ENCODE measurements around the gene DOCK10. TPM values are rescaled to one million over a fixed set of nuclear protein-coding genes. Genes with fewer than 3 reads are reported as not detected.

DOCK10 gene
- total and polyA plus RNA-seq, 10 of the 15 experiments (the other 5 are each of a cell fraction or from before 2014, with no cell fraction given), result 16.9 to 120 (median 85.5) TPM

- Histone ChIP-seq H3K36me3 (ENCODE audit: control insufficient read depth in 2 of 2, insufficient read depth in 2 of 2, low read length in 1 of 2) (no peaks in the 10 kb centered on the region; a peak in 1 of 4 replicates), H3K27me3 (replicated peaks in 1 of 2; ENCODE audit: control insufficient read depth in 2 of 2, insufficient read depth in 2 of 2, low read length in 1 of 2) (no peaks in the 10 kb centered on the region), H4K20me1 (ENCODE audit: control insufficient read depth, insufficient read depth) (no peaks in the 10 kb centered on the region), H3K9ac (ENCODE audit: control insufficient read depth, insufficient read depth, low read length) (peak overlapping the region; percentile 94), H3K27ac (ENCODE audit: control insufficient read depth, insufficient read depth) (peak overlapping the region; percentile 98), H3K4me1 (ENCODE audit: control insufficient read depth, insufficient read depth, low read length) (peaks cover 15% of the 10 kb centered on the region), H3K79me2 (ENCODE audit: control insufficient read depth, insufficient read depth, low read length) (peaks cover 65% of the 10 kb centered on the region), H3K9me3 (replicated peaks; ENCODE audit: control insufficient read depth, insufficient read depth, low read length) (no peaks in the 10 kb centered on the region), H3K4me3 (peak overlapping the region; percentile 92), H3K4me2 (ENCODE audit: control insufficient read depth, insufficient read depth) (peak overlapping the region; percentile 99), H2AFZ (ENCODE audit: control insufficient read depth, low read depth, low read length) (no peak overlapping the region)
- peak; percentile 1; the same call in 1 of the 3 replicates for ATAC-seq
- ChIA-PET SMC1A (ENCODE audit: uncharacterized antibody, unreplicated experiment) (interaction anchor here (0.6 to 6.6 kb wide), 22 partner anchors 10 to 236 kb away, joined by 3 to 53 read pairs (median 3); no protein-coding TSS in a partner anchor), RAD21 (ENCODE audit: unreplicated experiment) (interaction anchor here (0.6 to 7.2 kb wide), 13 partner anchors 13 to 236 kb away, joined by 3 to 47 read pairs (median 4); no protein-coding TSS in a partner anchor), POLR2A (interaction anchor here (0.7 to 1.6 kb wide), 6 partner anchors 25 to 234 kb away, joined by 3 to 8 read pairs (median 4); no protein-coding TSS in a partner anchor), CTCF (interaction anchor here (0.8 to 3.2 kb wide), 9 partner anchors 14 to 232 kb away, joined by 3 to 15 read pairs (median 3); no protein-coding TSS in a partner anchor)
- no peak for FAIRE-seq
- BruUV-seq (replicated peaks), result no TSS peak
- TF ChIP-seq PML (IDR thresholded peaks at IDR 0.05; ENCODE audit: low read length) (0 out of 2 replicates have a peak, but pooled peaks have one; percentile 7), REST (IDR thresholded peaks at IDR 0.05; ENCODE audit: low read depth, low read length) (peak; percentile 71), CHD1 (IDR thresholded peaks at IDR 0.05; ENCODE audit: low read depth, low read length) (no peak), MTA3 (IDR thresholded peaks at IDR 0.05; ENCODE audit: borderline replicate concordance, low read length) (no peak), MYC (IDR thresholded peaks at IDR 0.05; ENCODE audit: insufficient read depth, insufficient read length, insufficient replicate concordance, low read length, severe bottlenecking) (no peak), ZNF274 (IDR thresholded peaks at IDR 0.05; ENCODE audit: insufficient read depth, insufficient read length) (no peak), CHD4 (IDR thresholded peaks at IDR 0.05) (no peak)
- 56% methylated on average over 5 of the region's 5 CpGs for WGBS (ENCODE audit: insufficient coverage, insufficient replicate concordance, low lambda C conversion rate, missing lambda C conversion rate)
- intact Hi-C loops (cut with micrococcal nuclease; ENCODE audit: unreplicated experiment), result loop anchor here (2.0 to 10.0 kb wide), 5 partner anchors 72 to 1797 kb away; partner anchors contain the start of gene RHBDD1
- in situ Hi-C loops (cut with MboI), result loop anchor here (10.0 kb wide), 1 partner anchor 235 kb away; no protein-coding TSS in a partner anchor
- no peak for DNase-seq (ENCODE audit: low read depth, low spot score)
These were observed 2.1 kb downstream of the DOCK10 start for GRCh38 chr2:225040142-225040541.
